ENCODE data around the gene AQP6.

Gene AQP6

GRCh38 chr12:49957570-49957967, 15.2 kb upstream of the AQP6 start:
- no peak for FAIRE-seq

GRCh38 chr12:49959685-49960473, 12.9 kb upstream of the AQP6 start:
- no peak for FAIRE-seq

DNA sequence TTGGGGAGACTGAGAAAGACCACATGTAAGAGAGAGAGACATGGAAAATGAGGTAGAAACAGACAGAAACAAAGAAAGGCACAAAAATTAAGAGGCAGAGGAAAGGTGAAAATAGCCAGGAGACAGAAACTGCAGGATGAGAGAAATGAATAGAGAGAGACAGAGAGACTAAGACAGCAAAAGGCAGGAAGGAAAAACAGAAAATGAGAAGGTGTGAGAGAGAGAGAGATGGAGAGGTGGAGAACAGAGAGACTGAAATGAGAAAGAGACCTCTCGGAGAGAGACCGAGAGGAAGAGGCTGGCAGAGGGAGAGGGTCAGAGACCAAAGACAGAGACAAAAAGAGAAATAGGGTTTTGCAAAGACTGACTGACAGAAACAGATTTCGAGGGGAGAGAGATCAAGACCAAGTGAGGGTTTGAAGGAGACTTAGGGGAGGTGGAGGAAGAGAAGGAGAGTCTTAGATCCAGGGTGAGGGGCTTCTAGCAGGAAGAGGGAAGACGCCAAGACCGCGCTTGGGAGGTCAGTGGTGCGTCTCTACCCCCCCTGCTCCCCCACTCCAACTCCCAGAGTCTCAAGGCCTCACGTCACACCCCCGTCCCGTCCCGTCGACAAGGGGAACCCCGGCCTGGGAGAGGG, 12.2 kb upstream of the AQP6 start:
- FAIRE-seq, result no peak

DNA sequence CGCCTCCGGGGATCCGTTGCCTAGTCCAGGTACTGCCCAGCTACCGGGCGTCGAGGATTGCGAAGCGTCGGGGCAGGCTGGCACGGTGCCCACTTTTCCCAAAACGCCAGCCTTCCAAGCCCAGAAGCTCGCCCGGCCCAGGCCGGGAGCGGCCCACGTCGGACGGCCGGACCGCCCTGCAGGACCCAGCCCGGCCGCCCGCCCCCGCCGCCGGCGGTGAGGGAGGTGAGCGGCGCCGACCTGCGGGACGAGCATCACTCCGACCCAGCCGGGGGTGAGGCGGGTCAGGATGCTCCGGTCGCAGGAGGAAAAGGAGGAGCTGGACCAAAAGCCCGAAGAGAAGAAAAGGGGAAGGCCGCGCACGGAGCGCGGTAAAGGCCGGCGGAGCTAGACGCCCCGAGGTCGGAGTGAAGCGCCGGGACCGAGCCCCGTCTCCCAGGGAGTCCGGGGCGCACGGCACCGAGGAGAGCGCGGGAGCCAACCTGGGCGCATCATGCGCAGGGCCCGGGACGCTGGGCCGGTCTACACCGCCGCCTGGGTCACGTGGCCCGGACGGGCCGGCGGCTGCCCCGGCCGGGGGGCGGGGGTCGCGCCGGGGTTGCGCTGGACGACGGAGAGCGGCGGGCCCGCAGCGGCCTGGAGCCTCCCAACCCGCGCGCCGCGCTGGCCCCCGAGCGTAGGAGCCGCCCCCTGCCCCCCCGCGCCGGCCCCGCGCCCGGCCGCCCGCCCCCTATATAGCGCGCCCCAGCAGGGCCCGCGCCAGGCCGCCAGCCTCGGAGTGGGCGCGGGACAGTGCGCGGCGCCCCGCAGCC, 11.4 kb upstream of the AQP6 start, which contains the start of gene AQP5:
AQP5 (plus strand) TSS at position 762 of the 812 bp plus-strand sequence. CDS start 146 bp downstream, outside the sequence.
- FAIRE-seq, result no peak

- no peak for FAIRE-seq
These were observed 10.6 kb upstream of the AQP6 start for GRCh38 chr12:49961993-49962764.

DNA sequence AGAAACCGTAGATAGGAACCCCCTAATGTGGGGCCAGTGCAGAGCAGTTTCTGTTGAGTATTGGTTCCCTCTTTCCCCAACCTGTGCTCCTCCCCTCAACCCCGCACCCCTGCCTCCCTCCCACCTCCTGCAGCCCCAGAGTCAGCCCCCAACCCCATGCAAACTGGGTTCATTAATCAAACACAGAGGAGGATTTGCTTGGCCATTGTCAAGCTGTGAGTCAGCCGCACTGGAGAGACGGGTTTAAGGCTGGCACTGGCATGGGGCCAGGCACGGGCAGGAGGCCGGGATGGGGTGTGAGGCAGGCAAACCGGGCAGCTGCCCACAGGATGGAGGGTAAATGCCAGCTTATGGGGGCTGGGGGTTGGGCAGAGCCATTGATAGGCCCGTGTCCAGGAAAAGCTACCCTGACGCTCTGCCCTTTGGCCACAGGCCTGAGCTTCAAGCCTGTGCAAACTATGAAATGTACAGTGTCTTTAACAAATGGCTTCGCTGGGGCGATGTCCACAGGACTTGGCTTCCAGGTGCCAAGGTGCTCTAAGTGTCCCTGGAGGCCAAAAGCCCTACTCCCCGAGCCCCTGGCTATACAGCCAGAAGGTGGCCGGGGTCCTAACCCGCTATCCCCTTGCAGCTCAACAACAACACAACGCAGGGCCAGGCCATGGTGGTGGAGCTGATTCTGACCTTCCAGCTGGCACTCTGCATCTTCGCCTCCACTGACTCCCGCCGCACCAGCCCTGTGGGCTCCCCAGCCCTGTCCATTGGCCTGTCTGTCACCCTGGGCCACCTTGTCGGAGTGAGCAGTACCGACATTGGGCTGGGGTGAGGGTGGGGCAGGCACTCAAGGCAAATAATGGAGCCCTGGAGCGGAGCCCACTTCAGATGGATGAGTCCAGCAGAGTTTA, 9.6 kb upstream of the AQP6 start:
- FAIRE-seq, result no peak

- FAIRE-seq, result no peak
These were observed 8.6 kb upstream of the AQP6 start for GRCh38 chr12:49963976-49964815.

DNA sequence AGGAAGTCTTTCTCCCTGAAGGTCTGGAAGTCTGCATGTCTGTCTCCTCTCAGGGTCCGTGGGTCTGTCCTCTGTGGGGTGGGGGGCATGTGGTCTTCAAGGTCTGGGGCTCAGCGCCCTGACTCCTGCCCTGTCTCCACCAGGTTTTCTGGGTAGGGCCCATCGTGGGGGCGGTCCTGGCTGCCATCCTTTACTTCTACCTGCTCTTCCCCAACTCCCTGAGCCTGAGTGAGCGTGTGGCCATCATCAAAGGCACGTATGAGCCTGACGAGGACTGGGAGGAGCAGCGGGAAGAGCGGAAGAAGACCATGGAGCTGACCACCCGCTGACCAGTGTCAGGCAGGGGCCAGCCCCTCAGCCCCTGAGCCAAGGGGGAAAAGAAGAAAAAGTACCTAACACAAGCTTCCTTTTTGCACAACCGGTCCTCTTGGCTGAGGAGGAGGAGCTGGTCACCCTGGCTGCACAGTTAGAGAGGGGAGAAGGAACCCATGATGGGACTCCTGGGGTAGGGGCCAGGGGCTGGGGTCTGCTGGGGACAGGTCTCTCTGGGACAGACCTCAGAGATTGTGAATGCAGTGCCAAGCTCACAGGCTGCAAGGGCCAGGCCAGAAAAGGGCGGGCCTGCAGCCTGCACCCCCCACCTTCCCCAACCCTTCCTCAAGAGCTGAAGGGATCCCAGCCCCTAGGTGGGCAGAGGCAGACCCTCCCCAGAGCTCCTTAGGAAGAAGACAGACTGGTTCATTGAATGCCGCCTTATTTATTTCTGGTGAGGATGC, 7.7 kb upstream of the AQP6 start:
- no peak for FAIRE-seq

- no peak for FAIRE-seq
These were observed 6.9 kb upstream of the AQP6 start for GRCh38 chr12:49965836-49966235.

- FAIRE-seq, result no peak
These were observed 6.2 kb upstream of the AQP6 start for GRCh38 chr12:49966511-49967041.

- FAIRE-seq, result no peak
These were observed 5.5 kb upstream of the AQP6 start for GRCh38 chr12:49967042-49967776.

DNA sequence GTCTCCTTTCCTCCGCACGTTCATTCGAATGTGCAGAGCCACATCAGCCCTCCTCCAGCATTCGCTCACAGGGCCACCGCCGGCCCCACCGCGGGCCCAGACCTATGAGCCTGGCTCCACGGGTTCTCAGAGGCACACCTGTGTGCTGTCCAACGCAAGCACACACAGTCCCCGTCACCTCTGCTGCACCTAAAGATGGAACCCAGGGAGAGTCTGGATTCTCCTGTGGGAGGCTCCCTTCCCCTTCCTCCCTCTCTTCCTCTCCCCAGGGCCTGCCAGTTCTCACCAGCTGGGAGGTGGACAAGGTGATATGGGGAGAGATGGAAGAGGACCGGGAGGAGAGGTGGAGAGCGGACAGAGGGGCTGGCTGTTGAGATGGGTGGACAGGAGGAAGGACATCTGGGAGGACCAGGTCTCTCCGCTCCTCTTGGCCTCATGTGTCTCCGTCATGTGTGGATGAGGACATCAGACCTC, 4.9 kb upstream of the AQP6 start:
- no peak for FAIRE-seq

GRCh38 chr12:49968471-49968870, 4.3 kb upstream of the AQP6 start:
- FAIRE-seq, result no peak

DNA sequence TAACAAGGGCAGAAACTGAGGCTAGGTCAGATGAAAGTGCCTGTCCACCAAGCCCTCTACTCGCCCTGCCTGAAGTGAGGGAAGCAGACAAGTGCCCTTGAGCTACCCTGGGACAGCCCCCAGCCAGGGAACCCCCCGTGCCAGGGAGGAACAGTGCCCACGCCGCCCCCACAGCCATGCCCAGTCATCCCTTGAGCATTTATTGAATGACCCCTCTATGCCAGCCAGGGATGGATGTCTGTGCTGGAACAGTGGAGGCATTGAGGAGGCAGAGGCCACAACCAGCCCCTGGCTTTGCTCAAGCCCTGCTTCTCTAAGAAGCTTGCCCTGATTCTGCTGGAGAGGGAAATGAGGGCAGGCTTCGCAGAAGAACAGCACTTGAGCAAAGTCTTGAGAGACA, 3.7 kb upstream of the AQP6 start:
- no peak for FAIRE-seq

DNA sequence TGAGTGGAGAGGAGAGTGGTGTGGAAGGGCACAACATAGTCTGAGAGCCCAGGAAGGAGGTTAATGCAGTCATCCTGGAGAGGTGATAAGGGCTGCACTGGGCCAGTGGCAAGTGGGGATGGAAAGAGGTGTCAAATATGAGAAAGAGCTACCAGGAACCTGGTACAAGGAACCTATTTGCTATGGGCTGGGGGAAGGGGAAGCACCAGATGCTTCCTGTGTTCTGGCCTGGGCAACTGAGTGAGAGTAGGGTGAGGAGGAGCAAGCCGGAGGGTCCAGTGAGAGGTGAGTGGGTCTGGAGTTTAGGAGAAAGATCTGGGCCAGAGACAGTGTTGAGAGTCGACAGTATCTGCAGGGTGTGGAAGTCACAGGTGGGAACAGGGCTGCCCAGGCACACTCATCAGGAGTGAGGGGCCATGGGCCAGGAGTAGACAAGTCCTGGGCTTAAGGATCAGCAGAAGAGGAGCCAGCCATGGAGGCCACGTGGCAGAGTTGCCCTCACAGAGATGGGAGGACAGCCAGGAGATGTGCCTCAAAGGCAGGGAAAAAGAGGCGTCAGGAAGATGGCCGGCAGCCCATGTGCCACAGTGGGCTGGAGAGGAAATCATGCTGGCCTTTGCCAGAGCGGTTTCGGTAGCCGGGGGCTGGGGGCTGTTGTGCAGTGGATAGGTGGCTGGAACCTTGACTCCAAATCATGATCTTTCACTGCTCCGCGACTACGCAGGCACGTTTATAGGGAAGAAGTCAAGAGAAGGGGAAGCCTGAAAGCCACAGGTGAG, 2.9 kb upstream of the AQP6 start:
- FAIRE-seq, result no peak

DNA sequence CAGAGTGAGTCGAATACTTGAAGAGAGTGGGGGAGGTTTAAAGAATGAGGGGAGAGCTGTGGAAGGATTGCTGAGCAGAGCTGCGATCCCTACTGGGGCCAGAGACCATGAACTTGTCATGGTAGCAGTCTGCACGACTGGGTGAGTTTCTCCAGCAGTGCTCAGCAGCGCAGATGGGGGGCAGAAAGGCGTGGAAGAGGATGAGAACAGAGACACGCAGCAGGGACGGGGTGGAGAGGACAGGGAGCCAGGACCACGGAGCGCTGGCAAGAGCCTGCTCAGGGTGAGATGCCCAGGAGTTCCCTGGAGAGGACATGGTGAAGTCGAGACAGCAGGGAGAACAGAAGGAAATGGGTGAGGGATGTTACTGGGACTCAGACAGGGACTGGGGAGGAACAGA, 2.1 kb upstream of the AQP6 start:
- FAIRE-seq, result no peak

DNA sequence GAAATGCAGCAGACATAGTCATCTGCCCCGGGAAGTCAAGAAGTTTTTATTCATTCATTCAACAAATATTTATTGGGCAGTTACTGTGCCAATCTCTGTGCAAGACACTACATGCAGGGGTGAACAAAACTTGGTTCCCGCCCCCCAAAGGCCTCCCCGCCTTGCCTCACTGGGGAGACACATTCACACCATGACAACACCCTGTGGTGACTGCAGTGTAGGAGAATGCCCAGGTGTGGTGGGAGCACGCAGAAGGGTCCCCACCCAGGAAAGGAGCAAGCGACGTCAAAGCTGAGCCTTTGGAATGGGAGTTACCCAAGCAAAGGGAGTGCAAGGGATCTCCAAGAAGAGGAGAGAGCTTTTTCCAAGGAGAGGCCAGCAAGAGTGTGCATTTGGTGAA, 1.6 kb upstream of the AQP6 start:
- FAIRE-seq, result no peak

DNA sequence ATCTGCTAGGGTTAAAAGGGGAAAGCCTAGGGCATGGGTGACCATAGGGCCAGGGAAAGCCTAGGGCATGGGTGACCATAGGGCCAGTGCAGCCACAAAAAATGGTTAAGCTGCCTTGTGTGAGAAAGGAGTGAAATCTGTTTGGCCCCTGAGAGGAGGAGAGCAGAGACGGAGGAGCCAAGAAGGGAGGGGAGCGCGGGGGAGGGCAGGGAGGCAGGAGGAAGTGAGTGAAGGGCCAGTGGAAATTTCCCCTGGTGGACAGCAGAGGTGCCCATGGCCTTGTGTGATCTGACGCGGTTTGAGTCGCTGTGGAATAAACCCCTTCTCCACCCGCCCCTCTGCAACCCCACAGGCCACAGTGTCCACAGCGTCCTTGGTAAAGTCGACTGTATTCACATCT, 618 bp upstream of the AQP6 start:
- no peak for FAIRE-seq

Data from G401.6 (cell line).